HG03064 (cell line): ENCODE data around the gene PCDH1.

ENCODE experiments used
- ATAC-seq: cut with Tn5 transposase; IDR thresholded peaks from one replicate; pipeline ENCODE4 v1.9.1; 2021; ENCODE audit warnings: low read depth; ENCODE audit not compliant: unreplicated experiment

The PCDH1 gene

DNA sequence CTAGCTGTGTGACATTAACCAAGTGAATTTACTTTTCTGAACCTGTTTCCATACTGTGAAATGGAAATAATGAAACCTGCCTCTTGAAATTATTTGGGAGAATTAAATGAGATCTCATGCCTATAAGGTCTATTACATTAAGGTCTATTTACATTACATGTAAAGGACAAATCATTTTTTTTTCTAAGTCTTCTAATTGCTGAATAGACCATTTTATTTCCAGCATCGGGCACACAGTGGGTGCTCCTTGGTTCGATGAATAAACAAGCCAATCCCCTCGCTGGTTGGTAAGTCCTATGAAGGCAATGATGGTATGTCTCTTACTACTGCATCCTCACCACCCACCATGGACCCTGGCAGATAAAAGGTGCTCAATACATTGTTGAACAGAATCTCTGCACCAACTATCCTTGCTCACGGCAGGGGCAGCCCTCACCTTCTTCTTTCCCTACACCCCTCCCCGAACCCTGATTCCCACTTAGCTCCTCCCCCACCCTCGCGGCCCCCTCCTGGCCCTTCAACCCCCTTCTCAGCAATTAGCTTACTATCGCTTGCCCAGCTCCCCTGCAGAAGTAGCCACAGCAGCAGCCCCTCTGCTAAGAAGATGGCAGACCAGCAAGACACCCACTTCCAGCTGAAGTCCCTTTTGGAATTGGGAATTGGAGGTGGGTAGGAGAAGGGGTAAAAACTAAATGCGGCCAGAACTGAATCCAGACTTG lies 3.0 kb downstream of the PCDH1 start:
- ATAC-seq: no peak

DNA sequence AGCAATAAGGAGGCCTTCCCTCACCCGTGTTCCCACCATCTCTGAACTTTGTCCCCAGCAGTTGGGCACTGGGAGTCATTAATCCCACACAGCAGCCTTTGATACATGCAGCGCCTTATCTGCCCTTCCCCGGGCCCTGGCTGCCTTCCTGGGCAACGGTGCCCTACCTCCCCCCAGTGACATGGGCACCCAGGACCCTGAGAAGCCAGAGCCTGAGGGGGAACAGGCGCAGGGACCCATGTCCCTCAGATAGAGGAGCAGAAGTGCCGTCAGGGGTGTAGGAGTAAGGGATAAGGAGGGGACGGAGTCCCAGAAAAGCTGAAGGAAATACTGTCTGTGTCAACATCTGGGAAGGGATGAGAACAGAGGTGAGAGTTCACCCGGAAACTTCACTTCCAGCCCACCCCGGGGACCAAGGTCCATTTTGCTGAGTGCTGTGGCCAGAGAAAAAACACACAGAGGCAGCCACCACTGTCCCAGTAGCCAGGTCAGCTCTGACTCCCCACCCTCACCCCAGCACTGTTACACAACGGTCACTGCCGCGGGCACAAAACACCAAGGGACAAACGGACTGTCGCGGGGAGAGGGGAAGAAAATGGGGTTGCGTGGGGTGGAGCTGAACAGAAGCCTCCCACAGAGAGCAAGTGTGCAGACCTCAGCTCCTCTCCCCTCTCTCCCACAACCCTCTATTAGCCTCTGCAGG lies 3.8 kb downstream of the PCDH1 start:
- no peak for ATAC-seq

DNA sequence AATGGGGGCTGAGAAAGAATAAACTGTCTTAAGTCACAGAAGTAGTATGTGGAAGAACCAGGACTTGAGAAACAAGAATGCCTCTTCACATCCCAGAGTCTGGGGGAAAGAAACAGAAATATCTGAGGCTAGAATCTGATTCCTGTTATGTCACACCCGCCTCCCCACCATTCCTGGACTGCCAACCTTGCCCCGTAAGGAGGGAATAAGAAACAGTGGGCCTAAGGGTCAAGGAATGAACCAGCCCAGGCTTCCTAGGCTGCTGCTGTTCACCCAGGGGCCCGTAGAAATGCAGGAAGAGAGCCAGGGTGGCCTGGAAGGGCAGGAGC lies 4.3 kb downstream of the PCDH1 start:
- no peak for ATAC-seq

DNA sequence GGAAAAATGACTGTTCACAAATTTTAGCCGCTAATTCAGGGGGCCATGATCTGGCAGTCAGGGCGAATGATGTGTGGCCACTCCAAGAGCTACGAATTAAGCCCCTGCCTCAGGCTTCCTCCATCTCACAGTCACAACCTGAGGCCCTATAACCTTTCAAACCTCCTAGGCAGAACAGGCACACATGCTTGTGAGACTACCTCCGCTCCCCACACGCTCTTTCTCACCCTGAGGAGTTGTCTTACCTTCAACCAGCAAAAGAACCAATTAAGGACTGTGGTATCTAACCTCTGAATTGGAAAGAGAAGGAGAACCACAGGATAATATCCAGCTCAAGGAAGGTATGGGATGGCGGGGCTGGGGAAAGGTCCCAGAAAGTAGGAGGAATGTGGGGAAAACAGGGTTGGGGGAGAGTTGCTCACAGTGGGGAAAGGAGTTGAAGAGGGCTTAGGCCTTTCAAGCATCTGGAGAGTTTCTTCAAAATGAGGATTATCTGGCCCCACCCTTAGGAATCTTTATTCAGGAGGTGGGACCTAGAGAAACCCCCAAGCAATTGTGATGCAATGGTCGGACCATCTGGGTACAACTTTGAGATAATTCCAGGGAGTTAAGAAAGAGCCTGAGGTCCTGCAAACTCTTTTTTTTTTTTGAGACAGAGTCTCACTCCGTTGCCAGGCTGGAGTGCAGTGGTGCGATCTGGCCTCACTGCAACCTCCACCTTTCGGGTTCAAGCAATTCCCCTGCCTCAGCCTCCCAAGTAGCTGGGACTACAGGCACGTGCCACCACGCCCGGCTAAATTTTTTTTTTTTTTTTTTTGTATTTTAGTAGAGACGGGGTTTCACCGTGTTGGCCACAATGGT lies 5.5 kb downstream of the PCDH1 start:
- no peak for ATAC-seq

DNA sequence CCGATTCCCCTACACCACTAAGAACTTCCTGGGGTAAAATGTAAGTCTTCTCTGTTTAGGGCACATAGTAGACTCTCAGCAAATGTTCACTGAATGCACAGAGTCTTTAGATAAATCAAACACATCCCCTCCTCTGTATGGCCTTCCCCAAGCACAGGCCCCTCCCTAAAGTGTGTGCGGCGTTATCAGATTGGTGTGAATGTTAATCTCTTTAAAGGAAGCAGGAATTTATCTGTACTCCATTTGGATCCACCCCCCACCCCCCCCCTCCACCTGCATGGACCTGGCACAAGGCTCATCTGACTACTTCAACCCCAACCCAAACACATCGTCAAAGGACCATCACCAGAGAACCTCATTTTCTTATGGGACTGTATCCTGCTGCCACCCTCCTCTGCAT lies 6.3 kb downstream of the PCDH1 start:
- no peak for ATAC-seq

DNA sequence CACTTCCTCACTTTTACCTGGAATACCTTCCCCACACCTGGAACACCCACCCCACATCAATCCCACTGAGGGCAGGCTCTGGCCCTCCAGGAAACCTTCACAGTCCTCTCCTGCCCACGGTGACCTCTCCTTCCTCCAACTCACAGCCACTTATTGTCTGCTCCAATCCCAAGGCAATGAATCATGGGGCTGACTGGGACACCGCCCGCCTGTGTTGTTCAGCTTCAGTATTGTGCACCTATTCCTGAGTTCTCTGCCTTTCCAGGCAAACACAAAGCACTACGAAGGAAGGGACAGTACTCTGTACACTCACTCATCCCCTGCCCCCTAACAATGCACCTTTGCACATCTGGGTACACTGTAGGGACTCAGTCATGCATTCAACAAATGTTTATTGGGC lies 7.3 kb downstream of the PCDH1 start:
- no peak for ATAC-seq

DNA sequence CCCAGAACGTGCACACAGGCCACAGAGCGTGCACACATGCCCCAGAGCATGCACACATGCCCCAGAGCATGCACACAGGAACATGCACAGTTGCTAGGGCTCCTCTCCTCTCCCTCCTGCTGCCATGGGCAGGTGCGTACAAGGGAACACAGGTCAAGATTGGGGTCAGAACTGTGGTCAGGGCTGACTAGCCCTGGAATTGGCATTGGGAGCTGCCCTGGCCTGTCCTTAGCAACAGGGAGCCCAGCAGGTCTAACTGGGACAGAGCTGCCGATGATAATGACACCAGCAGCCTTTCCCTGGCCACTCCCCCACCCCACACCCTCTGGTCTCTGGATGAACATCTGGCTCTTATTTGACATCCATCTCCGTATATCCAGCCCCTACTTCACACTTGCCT lies 8.0 kb downstream of the PCDH1 start:
- ATAC-seq: no peak

DNA sequence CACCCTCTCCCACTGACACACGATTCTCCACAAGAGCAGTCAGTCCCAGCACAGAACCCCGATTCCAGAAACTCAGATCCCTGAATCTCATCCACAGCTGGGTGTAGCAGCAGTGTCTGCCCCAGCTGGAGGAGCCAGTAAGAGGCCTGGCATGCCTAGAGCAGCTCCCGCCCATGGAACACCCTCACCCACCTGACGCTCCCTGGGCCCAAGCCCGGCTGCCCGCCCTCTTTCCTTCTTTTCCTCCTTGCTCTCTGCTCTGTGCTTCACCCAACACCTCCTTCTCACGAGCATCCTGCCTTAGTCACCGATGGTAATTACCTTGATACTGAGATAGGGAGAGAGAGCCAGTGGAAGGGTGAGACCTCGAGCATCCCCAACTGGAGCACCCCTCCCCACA lies 8.7 kb downstream of the PCDH1 start:
- ATAC-seq: no peak

DNA sequence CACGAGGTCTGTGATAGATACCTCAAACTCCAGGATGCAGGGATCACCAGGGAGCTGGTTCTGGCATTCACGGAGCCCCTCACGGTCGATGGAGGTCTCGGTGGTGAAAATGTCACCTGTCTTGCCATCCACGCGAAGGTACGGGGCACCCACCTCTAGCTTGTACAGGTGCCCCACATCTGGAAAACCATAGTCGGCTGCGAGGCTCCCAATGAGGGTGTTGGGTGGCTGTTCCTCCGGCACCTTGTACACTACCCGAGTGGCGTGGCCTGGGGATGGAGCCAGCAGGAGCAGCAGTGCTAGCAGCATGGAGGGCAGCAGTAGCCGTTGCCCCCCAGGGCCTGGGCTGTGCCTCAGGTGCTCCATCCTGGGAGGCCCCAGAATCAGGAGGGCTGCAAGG lies 9.2 kb downstream of the PCDH1 start:
- no peak for ATAC-seq

DNA sequence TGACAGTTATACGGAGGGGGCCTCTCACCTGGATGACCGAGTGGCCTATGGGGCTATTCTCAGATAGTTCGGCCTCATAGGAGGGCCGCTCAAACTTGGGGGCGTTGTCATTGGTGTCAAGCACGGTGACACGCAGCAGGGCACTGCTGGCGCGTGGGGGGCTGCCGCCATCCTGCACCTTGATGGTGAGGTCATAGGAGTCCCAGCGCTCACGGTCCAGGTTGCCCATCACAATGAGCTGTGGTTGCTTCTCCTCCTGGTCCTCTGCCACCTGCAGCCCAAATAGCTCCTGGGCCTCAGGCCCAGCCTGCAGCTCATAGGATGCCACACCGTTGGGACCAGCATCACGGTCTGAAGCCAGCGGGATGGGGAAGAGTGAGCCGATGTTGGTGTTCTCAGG lies 9.7 kb downstream of the PCDH1 start:
- no peak for ATAC-seq

DNA sequence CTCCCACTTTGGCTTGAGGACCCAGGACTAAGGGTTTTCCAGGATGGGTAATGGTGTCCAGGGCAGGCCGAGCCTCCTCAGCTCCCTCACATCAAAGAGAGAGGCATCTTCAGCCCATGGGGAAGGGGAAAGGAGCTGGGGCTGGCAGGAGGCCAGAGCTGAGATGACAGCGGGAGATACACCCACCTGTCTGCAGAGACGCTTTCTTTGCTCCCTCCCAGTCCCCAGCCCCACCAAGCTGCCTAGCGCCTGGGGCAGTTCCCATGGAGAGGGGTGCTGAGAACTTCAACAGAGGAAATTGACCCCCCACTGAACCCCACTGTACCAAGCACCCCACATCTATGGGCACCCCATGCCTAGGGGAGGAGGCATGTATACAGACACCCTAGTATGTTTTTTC lies 10.6 kb downstream of the PCDH1 start:
- no peak for ATAC-seq

DNA sequence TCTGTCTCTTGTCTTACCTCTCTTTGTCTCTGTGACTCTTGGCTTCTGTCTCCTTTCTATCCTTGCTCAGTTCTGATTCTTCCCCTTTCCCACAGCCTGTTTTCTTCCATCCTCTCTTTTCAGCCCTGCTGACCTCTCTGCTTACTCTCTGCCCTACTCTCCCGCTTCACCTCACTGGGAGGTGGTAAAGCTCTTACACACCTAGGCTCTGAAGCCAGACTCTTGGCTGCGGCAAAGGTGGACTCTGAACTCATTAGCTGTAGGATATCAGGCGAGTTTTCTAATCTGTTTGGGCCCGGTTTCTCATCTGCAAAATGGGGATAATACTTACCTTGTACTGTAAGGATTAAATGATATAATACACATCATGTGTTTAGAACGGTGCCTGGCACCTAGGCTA lies 11.1 kb downstream of the PCDH1 start:
- no peak for ATAC-seq

DNA sequence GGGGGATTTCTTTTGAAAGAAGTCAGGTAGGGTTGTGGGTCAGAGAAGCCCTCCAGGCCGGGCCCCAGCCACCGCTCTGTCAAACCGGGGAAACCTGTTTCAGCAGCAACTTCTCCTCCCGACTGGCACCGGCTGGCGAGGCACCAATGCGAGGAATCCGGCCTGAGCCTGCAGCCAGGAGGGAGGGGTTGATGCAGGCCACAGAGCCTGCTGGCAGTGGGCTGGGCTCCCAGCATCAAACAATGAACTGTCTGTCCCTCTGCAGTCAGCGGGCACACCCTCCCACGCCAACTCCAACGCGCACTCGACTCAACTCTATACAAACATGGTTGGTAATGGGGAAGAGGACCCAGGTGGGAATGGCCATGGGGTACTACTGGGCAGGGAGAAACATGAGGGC lies 12.1 kb downstream of the PCDH1 start:
- no peak for ATAC-seq

DNA sequence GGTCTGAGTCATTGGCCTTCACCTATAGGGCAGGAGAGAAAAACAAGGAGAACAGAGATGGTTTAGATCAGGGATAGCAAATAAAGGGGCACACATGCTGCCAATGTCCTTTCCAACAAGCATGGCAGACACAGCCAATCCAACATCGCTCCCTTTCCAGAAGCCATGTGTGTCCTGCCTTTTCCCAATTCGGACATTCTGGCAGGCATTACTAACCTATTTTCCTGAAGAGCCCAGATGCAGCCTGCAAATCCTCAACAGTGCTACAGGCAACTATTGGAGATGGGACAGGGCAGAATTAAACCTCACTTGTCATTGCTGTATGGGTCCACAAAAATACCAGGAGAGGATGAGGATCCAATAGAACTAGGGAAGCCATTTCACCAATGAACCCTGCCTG lies 12.8 kb downstream of the PCDH1 start:
- no peak for ATAC-seq

DNA sequence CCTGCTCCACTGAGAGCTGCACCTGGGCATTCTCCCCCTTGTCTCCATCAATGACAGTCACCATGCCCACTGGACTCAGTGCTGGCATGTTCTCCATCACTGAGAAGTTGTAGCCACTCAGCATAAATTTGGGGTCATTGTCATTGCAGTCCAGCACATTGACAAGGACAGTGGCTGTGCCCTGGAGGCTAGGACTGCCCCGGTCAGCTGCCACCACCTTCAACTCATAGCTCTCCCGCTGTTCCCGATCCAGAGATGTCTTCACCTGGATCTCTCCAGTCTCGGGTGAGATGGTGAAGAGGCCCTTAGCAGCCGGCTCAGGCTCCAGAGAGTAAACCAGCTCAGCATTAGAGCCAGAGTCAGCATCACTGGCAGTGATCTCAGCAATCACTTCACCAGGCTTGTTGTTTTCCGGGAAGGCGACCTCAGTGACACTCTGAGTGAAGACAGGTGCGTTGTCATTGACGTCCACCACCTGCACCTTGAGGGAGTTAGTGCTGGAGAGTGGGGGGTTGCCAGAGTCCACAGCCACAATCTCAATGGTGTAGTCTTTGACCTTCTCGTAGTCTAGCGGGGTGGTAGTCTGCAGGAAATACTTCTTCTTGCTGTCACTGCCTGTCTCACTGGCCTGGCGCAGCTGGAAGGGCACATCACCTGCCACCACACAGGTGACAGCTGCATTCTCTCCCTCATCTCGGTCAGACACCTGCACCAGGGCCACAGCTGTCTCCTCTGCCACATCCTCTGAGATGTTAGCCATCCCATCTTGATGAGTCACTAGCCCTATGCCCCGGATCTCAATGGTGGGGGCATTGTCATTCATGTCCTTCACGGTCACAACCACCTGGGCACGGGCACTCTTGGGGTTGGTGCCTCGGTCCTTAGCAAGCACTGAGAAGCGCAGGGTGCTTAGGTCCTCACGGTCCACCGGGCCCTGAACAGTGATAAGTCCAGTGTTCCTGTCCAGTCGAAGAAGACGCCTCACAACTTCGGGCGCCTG lies 13.5 kb downstream of the PCDH1 start:
- ATAC-seq: no peak

DNA sequence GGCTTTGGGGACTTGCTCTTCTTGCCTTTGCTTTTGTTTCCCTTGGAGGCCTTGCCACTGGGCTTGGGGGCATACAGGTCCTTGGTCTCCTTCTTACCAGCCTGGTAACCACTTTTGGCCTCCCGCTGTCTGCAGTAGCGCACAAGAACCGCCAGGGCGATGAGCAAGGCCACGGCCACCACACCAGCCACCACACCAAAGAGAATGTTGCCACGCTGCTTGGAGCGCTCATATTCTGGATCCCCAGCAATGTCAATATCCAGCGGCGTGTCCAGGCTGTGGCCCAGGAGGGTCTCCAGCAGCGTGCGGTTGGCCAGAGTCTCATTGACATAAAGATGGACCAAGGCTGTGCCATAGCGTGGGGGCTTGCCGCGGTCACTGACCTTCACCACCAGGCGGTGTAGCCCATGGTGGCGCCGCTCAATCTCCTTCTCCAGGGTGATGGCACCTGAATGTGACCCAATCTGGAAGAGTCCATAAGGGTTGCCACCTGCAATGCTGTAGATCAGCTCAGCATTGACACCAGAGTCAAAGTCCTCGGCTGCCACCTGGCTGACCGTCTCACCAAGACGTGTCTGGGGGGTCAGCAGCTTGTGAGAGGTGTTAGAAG lies 14.5 kb downstream of the PCDH1 start:
- ATAC-seq: no peak

DNA sequence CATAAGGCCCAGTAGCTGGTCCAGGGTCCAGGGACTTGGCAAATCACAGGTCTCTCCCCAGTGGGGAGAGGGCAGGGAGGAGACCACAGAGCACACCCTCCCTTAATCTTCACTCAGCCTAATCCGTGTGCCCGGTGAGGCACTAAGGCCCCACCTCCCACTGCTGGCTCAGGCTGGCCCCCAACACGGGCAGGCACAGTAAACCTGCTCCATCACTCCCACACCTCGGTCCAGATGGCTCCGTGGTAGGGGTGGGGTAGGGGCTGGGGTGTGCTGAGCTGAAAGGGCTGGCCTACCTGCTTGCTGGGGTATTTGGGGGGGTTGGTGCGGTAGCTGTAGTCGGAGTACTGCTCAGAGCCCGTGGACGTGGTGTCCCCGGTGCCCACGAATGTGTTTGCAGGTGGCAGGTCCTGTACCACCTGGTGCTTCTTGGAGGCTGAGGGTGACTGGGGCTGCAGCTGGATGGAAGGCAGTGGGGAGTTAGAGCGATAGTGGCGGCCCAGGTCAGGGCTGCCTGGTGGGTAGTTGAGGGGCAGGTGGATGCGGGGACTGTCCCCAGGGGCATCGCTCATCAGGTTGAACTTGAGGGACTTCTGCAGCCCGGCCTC lies 15.2 kb downstream of the PCDH1 start:
- ATAC-seq: no peak

DNA sequence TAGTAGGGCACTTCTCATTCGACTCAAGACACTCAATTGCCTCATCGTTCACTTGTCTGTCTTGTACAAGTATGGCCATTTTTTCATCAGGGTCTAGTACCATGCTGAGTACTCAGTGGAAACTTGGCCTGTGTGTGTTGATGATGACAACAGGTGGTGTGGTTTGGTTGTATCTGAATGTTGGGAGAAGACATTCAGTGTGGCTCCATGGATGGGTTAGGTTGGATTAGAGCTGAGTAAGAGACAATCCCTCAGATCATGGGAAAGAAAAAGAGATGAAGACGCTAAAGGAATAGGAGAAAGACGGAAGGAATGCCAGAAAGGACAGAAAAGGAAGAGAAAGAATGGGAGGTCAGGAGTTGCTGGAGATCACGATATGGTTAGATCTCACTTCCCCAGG lies 17.0 kb downstream of the PCDH1 start:
- no peak for ATAC-seq

DNA sequence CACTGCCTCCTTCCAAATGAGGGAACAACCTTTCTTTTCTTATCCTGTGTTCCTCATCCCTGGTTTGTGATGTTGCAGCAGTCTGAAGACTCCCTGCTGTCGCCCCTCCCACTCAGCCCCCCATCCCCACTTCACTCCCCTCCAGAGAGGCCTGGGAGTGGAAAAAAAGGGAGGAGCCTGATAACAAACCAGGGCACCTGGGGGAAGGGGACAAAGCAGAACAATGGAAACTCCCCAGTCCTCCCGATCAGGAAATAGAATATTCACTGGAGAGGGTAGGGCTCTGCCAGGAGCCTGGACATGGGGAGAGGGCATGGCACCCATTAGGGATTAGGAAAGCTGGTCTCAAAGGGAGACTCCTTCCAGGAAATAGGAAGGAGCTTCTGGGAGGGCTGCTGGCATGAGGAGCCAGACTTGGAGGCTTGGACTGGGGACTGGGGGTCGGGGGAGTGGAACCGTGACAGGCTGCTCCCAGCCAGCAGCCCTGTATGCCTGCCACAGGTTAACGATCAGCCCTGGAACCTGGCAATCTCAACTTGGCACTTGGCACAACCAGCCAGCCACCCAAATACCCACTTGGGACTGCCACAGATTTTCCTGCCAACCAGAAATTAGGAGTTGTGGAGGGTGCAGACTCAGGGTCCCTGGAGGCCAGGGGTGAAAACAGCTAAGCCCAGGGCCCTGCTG lies 20.0 kb downstream of the PCDH1 start:
- ATAC-seq: no peak
